Measurements from ENCODE around the gene ACSM5. TPM values are rescaled to one million over a fixed set of nuclear protein-coding genes. Genes with fewer than 3 reads are reported as not detected.

ACSM5 gene
- polyA plus RNA-seq, 1 donor (not counting 4 experiments of a cell fraction or from before 2014, with no cell fraction given) = not detected

DNA sequence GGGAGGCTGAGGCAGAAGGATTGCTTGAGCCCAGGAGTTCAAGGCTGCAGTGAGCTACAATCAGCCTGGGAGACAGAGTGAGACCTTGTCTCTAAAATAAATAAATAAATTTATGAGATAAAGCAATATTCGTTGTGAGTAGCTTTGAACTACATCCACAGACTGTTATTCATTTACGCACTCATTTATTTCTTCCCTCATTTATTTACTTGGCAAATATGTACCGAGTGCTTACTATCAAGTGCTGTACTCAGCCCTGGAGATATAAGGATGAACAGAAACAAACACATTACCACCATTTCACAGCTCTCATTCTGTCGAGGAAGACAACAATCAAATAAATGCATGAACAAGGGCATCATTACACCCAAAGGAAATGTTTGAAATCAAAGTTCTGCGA is 32.2 kb upstream of the ACSM5 start:
- Histone ChIP-seq H3K79me2 (ENCODE audit: control insufficient read depth, insufficient read depth, low read length) (no peaks in the 10 kb centered on the region), H3K27me3 (ENCODE audit: control insufficient read depth, extremely low read depth, insufficient read depth, low read length) (no peaks in the 10 kb centered on the region), H3K9me3 (ENCODE audit: control insufficient read depth, low read depth, low read length) (no peaks in the 10 kb centered on the region), H3K27ac (ENCODE audit: control insufficient read depth, insufficient read depth, low read length) (no peak overlapping the region), H3K4me3 (ENCODE audit: control insufficient read depth in 2 of 3, extremely low read depth in 1 of 3, insufficient read depth in 2 of 3, low read depth in 1 of 3, low read length in 3 of 3) (no peak overlapping the region), H3K9ac (ENCODE audit: control insufficient read depth, extremely low read depth, insufficient read depth, low read length) (no peak overlapping the region), H3K9me1 (ENCODE audit: control insufficient read depth, extremely low read depth, insufficient read depth, low read length) (no peaks in the 10 kb centered on the region), H2AFZ (ENCODE audit: control insufficient read depth, low read length) (no peak overlapping the region), H3K4me2 (ENCODE audit: control insufficient read depth, extremely low read depth, insufficient read depth, low read depth, low read length) (no peak overlapping the region), H3K36me3 (ENCODE audit: control insufficient read depth in 2 of 2, extremely low read depth in 1 of 2, insufficient read depth in 2 of 2, low read length in 2 of 2) (no peaks in the 10 kb centered on the region), H4K20me1 (ENCODE audit: control insufficient read depth, extremely low read depth, insufficient read depth, low read length) (no peaks in the 10 kb centered on the region), H3K4me1 (ENCODE audit: control insufficient read depth, extremely low read depth, insufficient read depth, low read length) (no peaks in the 10 kb centered on the region)
- no peak for TF ChIP-seq EZH2 (IDR thresholded peaks at IDR 0.05; ENCODE audit: low read length)
- dilution Hi-C loops (cut with MboI; ENCODE audit: extremely low pct_ligation_motif_present, low sequenced_read_pairs) = no loop called here
- no peak for FAIRE-seq
- no peak for DNase-seq (ENCODE audit: low read depth, low spot score)

GRCh38 chr16:20380782-20381181 is 28.6 kb upstream of the ACSM5 start:
- no peak overlapping the region for H3K9ac ChIP-seq (ENCODE audit: control insufficient read depth, extremely low read depth, insufficient read depth, low read length)
- dilution Hi-C loops (cut with MboI; ENCODE audit: extremely low pct_ligation_motif_present, low sequenced_read_pairs) = no loop called here
- H3K9me3 ChIP-seq (ENCODE audit: control insufficient read depth, low read depth, low read length) = no peaks in the 10 kb centered on the region
- no peaks in the 10 kb centered on the region for H3K79me2 ChIP-seq (ENCODE audit: control insufficient read depth, insufficient read depth, low read length)
- DNase-seq (ENCODE audit: low read depth, low spot score) (no peak), FAIRE-seq (no peak)
- no peak overlapping the region for H2AFZ ChIP-seq (ENCODE audit: control insufficient read depth, low read length)
- H3K36me3 ChIP-seq (ENCODE audit: control insufficient read depth in 2 of 2, extremely low read depth in 1 of 2, insufficient read depth in 2 of 2, low read length in 2 of 2) = no peaks in the 10 kb centered on the region
- H3K27me3 ChIP-seq (ENCODE audit: control insufficient read depth, extremely low read depth, insufficient read depth, low read length) = no peaks in the 10 kb centered on the region
- no peaks in the 10 kb centered on the region for H3K9me1 ChIP-seq (ENCODE audit: control insufficient read depth, extremely low read depth, insufficient read depth, low read length)
- H3K4me3 ChIP-seq (ENCODE audit: control insufficient read depth in 2 of 3, extremely low read depth in 1 of 3, insufficient read depth in 2 of 3, low read depth in 1 of 3, low read length in 3 of 3) = no peak overlapping the region
- no peaks in the 10 kb centered on the region for H4K20me1 ChIP-seq (ENCODE audit: control insufficient read depth, extremely low read depth, insufficient read depth, low read length)
- TF ChIP-seq CTCF (optimal IDR thresholded peaks at IDR 0.05 in 1 of 3, IDR thresholded peaks at IDR 0.05 in 1 of 3, conservative IDR thresholded peaks at IDR 0.05 in 1 of 3; ENCODE audit: extremely low read depth in 1 of 3, insufficient read depth in 2 of 3, low read length in 3 of 3) = no peak
- no peak for TF ChIP-seq EZH2 (IDR thresholded peaks at IDR 0.05; ENCODE audit: low read length)
- H3K4me1 ChIP-seq (ENCODE audit: control insufficient read depth, extremely low read depth, insufficient read depth, low read length) = no peaks in the 10 kb centered on the region
- H3K27ac ChIP-seq (ENCODE audit: control insufficient read depth, insufficient read depth, low read length) = no peak overlapping the region
- no peak overlapping the region for H3K4me2 ChIP-seq (ENCODE audit: control insufficient read depth, extremely low read depth, insufficient read depth, low read depth, low read length)

- Histone ChIP-seq H3K9me1 (ENCODE audit: control insufficient read depth, extremely low read depth, insufficient read depth, low read length) (no peaks in the 10 kb centered on the region), H3K27me3 (ENCODE audit: control insufficient read depth, extremely low read depth, insufficient read depth, low read length) (no peaks in the 10 kb centered on the region), H2AFZ (ENCODE audit: control insufficient read depth, low read length) (no peak overlapping the region), H3K36me3 (ENCODE audit: control insufficient read depth in 2 of 2, extremely low read depth in 1 of 2, insufficient read depth in 2 of 2, low read length in 2 of 2) (no peaks in the 10 kb centered on the region), H4K20me1 (ENCODE audit: control insufficient read depth, extremely low read depth, insufficient read depth, low read length) (no peaks in the 10 kb centered on the region), H3K9ac (ENCODE audit: control insufficient read depth, extremely low read depth, insufficient read depth, low read length) (no peak overlapping the region), H3K79me2 (ENCODE audit: control insufficient read depth, insufficient read depth, low read length) (no peaks in the 10 kb centered on the region), H3K9me3 (ENCODE audit: control insufficient read depth, low read depth, low read length) (no peaks in the 10 kb centered on the region), H3K4me2 (ENCODE audit: control insufficient read depth, extremely low read depth, insufficient read depth, low read depth, low read length) (no peak overlapping the region), H3K4me1 (ENCODE audit: control insufficient read depth, extremely low read depth, insufficient read depth, low read length) (no peaks in the 10 kb centered on the region), H3K4me3 (ENCODE audit: control insufficient read depth in 2 of 3, extremely low read depth in 1 of 3, insufficient read depth in 2 of 3, low read depth in 1 of 3, low read length in 3 of 3) (no peak overlapping the region), H3K27ac (ENCODE audit: control insufficient read depth, insufficient read depth, low read length) (no peak overlapping the region)
- dilution Hi-C loops (cut with MboI; ENCODE audit: extremely low pct_ligation_motif_present, low sequenced_read_pairs) = no loop called here
- FAIRE-seq (no peak), DNase-seq (ENCODE audit: low read depth, low spot score) (no peak)
- TF ChIP-seq CTCF (optimal IDR thresholded peaks at IDR 0.05 in 1 of 3, IDR thresholded peaks at IDR 0.05 in 1 of 3, conservative IDR thresholded peaks at IDR 0.05 in 1 of 3; ENCODE audit: extremely low read depth in 1 of 3, insufficient read depth in 2 of 3, low read length in 3 of 3) (no peak), EZH2 (IDR thresholded peaks at IDR 0.05; ENCODE audit: low read length) (no peak)
Observed at GRCh38 chr16:20382202-20382948, 27.0 kb upstream of the ACSM5 start.

Data from keratinocyte (primary cell).